BE2C (cell line): ENCODE results near the gene ICA1.

Experiments used
- DNase-seq: peaks from one replicate; pipeline ENCODE4 v3.0.0-alpha.2; 2020
- H3K27me3 ChIP-seq: fragments of 250-450 bp; sonication (Bioruptor Pico); 2 replicates; pipeline ENCODE4 v1.5.1; 2020; ENCODE audit warnings: mild to moderate bottlenecking
- H3K36me3 ChIP-seq: fragments of 250-450 bp; sonication (Bioruptor Pico); 2 replicates; pipeline ENCODE4 v1.5.1; 2020; ENCODE audit warnings: mild to moderate bottlenecking
- H3K4me1 ChIP-seq: fragments of 250-450 bp; sonication (Bioruptor Pico); 2 replicates; pipeline ENCODE4 v1.5.1; 2020
- H3K4me3 ChIP-seq: 2 replicates; pipeline ENCODE4 v1.5.1; 2011; ENCODE audit warnings: low read depth, low read length
- H3K9me3 ChIP-seq: fragments of 250-450 bp; sonication (Bioruptor Pico); 2 replicates; pipeline ENCODE4 v1.5.1; 2020
- CTCF ChIP-seq: IDR thresholded peaks from 2 replicates; pipeline ENCODE4 v1.5.1; 2012; ENCODE audit warnings: mild to moderate bottlenecking, low read depth, low read length

The ICA1 gene

GRCh38 chr7:8258734-8259133, 3.2 kb downstream of the ICA1 start:
- DNase-seq, result no peak
- TF ChIP-seq CTCF, result no peak
- Histone ChIP-seq H3K9me3 (peaks cover 15% of the 10 kb centered on the region), H3K4me1 (peaks cover 16% of the 10 kb centered on the region), H3K36me3 (peaks cover 44% of the 10 kb centered on the region), H3K27me3 (no peaks in the 10 kb centered on the region), H3K4me3 (no peak overlapping the region)

DNA sequence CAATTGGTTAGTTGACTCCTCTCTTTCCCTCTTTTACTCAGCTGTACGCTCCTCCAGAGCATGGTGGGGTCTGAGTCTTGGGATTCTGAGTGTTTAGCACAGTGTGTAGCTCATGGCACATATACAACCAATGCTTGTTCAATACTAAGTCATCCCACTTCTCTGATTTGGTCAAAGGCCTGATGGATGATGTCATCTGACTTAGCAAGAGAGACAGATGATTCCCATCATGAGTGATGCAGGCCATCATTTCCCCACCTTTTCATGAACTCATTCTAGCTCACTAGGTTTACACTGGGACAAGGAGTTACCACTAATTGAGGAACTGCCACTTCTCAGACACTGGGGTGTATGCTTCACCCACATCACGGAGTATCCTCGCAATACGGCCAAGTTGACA, 3.8 kb downstream of the ICA1 start:
- H3K27me3 ChIP-seq, result no peaks in the 10 kb centered on the region

DNA sequence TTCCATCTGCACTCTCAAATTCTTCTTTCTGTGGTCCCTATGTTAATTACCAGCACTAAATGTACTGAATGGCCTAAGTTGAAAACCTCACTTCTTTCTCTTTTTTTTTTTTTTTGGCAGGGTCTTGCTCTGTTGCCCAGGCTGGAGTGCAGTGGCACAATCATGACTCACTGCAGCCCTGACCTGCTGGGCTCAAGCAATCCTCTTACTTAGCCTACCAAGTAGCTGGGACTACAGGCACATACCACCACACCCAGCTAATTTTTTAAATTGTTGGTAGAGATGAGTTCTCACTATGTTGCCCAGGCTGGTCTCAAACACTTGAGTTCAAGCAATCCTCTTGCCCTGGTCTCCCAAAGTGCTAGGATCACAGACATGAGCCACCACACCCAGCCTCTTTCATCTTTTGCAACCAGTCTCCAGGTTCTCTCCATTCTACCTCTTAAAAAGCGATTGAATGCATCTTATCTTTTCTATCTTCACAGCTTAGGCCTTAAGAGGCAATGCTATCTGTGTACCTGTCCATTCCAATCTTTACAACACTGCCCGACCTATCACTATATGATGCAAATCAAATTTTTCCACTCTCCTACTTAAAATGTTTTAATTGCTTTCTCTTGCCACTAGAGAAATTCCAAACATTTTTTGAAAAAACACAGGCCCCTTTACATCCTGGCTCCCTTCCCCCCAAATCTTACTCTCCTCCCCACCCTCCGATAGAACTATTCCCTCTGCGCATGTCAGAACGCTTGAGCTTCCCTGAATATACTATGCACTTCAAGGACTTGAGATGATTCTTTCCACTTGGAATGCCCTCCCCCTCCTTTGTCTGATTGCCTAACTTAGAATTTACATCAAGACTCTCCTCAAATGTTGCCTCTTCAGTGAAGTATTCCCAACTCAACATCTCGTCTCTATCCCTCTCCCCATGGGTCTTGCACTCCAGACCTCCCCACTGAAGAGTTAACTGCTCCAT, 6.0 kb downstream of the ICA1 start:
- Histone ChIP-seq H3K4me3 (no peak overlapping the region), H3K9me3 (peaks cover 15% of the 10 kb centered on the region), H3K36me3 (peaks cover 48% of the 10 kb centered on the region), H3K27me3 (no peaks in the 10 kb centered on the region), H3K4me1 (peaks cover 16% of the 10 kb centered on the region)
- no peak for TF ChIP-seq CTCF
- DNase-seq, result no peak

More for the DNA sequence above, 3.8 kb downstream of the ICA1 start:
- no peak for TF ChIP-seq CTCF
- no peak for DNase-seq
- Histone ChIP-seq H3K4me3 (no peak overlapping the region), H3K9me3 (peaks cover 15% of the 10 kb centered on the region), H3K36me3 (peaks cover 39% of the 10 kb centered on the region), H3K4me1 (peaks cover 16% of the 10 kb centered on the region)

- H3K36me3 ChIP-seq, result peaks cover 59% of the 10 kb centered on the region
- no peaks in the 10 kb centered on the region for H3K27me3 ChIP-seq
- H3K9me3 ChIP-seq, result peaks cover 15% of the 10 kb centered on the region
- no peak for TF ChIP-seq CTCF
- no peak for DNase-seq
- H3K4me3 ChIP-seq, result no peak overlapping the region
- H3K4me1 ChIP-seq, result peaks cover 15% of the 10 kb centered on the region
These were observed 7.3 kb downstream of the ICA1 start for GRCh38 chr7:8254667-8255066.

GRCh38 chr7:8254215-8254614, 7.8 kb downstream of the ICA1 start:
- Histone ChIP-seq H3K27me3 (no peaks in the 10 kb centered on the region), H3K4me3 (no peak overlapping the region), H3K4me1 (peaks cover 11% of the 10 kb centered on the region), H3K36me3 (peaks cover 60% of the 10 kb centered on the region), H3K9me3 (peaks cover 15% of the 10 kb centered on the region)
- TF ChIP-seq CTCF, result no peak
- DNase-seq, result no peak

DNA sequence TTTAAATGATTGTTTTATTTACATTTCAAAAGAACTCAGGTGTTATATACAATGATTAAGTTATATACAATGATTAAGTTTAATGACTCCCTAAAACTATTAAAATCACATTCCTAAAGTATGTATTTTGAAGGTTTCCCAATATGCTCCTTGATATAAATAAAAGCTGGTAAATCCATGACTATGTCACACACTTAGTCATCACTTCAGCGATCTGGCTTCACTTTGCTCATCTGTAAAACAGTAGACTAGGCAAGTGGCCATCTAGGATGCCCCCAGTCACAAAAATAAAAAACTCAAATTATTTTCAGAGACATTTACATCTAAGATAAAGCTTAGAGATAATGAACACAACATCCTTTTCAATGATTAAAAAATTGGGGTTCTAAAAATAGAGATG, 10.8 kb downstream of the ICA1 start:
- no peak for TF ChIP-seq CTCF

More for the DNA sequence above, 10.8 kb downstream of the ICA1 start:
- DNase-seq, result no peak
- Histone ChIP-seq H3K9me3 (peaks cover 2% of the 10 kb centered on the region), H3K4me3 (no peak overlapping the region), H3K4me1 (no peaks in the 10 kb centered on the region), H3K36me3 (peaks cover 46% of the 10 kb centered on the region), H3K27me3 (no peaks in the 10 kb centered on the region)
